Measurements from ENCODE around the gene KIR3DL2. TPM values are rescaled to one million over a fixed set of nuclear protein-coding genes. Genes with fewer than 3 reads are reported as not detected.
"Not testable (repeated sequence)": the region's sequence is repeated elsewhere in the genome, so short reads cannot be mapped to it uniquely, and the experiment has no call there.

The KIR3DL2 gene
- total RNA-seq: 10 to 100 TPM; 10.3 to 51.2 TPM

DNA sequence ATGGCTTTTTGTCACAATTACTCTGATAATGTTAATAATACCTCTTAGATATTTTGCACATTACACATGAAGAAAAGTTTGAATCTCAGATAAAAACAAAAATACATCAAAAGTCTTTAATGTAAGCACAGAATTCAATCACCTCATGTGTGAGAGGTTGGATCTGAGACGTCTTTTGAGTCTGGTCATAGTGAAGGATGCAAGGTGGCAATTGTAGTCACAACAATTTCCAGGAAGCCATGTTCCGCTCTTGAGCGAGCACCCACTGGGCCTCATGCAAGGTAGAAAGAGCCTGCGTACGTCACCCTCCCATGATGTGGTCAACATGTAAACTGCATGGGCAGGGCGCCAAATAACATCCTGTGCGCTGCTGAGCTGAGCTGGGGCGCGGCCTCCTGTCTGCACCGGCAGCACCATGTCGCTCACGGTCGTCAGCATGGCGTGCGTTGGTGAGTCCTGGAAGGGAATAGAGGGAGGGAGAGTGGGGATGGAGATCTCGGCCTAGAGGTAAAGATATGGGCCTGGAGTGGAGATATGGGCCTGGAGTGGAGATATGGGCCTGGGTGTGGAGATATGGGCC, at the start of gene KIR3DL2:
KIR3DL2 (plus strand) TSS at position 383 of the 580 bp plus-strand sequence; CDS start at position 416, 33 bp downstream.
- H3K27ac Mint-ChIP-seq: peak within 1 kb of the TSS; percentile 83 to 99
- DNase-seq (ENCODE audit: low spot score); H3K9me3 Mint-ChIP-seq; H3K27me3 Mint-ChIP-seq; H3K36me3 Mint-ChIP-seq: not testable (repeated sequence)
- ATAC-seq: peak in 1 of 2 donors; percentile 83
- H3K4me3 Mint-ChIP-seq: peak within 1 kb of the TSS; percentile 99
- H3K4me1 Mint-ChIP-seq (ENCODE audit: low read depth in 2 of 2): peaks cover 16 to 32% of the 10 kb centered on the region in 2 donors

DNA sequence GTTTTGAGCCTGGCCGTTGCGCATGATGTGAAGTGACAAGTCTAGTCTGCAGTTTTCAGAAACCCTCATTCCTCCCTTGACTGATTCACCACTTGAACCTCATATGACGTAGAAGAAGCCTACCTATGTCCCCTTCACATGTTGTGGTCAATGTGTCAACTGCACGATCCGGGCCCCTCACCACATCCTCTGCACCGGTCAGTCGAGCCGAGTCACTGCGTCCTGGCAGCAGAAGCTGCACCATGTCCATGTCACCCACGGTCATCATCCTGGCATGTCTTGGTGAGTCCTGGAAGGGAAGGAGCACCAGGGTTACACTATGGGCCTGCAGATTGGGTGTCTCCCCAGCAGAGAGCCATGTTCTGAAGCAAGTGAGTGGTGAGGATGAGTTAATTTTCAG, 46.8 kb upstream of the KIR3DL2 start, which contains the start of gene KIR2DL4:
KIR2DL4 (plus strand) TSS at position 201 of the 400 bp plus-strand sequence; CDS start at position 243, 42 bp downstream.
- peaks cover 43 to 46% of the 10 kb centered on the region in 2 donors for H3K4me1 Mint-ChIP-seq (ENCODE audit: low read depth in 2 of 2)
- DNase-seq (ENCODE audit: low spot score) (peak; percentile 86), ATAC-seq (peak; percentile 92 to 95)

DNA sequence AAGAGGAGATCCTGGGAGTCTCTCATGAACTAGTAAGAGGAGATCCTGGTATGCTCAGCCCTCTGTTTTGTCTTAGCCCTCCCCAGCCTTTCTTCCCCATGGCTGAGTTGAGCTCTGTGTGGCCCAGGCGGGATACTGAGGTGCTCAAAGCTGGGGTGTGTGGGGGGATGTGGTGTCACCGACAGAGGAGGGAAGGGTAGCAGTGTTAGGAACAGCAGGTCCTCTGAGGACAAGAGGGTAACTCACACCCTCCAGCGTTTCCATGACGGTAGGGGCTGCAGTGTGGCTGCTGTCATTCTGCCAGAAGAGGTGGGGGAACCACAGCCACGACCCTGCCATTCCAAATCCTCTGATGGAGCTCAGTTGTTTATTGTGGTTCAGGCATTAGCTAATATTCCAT, 46.1 kb upstream of the KIR3DL2 start:
- Mint-ChIP-seq H3K27me3 (no peaks in the 10 kb centered on the region), H3K36me3 (no peaks in the 10 kb centered on the region), H3K4me3 (peak overlapping the region; percentile 87), H3K4me1 (ENCODE audit: low read depth in 2 of 2) (peaks cover 43 to 46% of the 10 kb centered on the region in 2 donors), H3K9me3 (no peaks in the 10 kb centered on the region), H3K27ac (peak overlapping the region; percentile 76 to 90)
- peak; percentile 6 to 41 for ATAC-seq
- no peak for DNase-seq (ENCODE audit: low spot score)

More for the DNA sequence above, 46.8 kb upstream of the KIR3DL2 start, which contains the start of gene KIR2DL4:
- Mint-ChIP-seq H3K36me3 (no peaks in the 10 kb centered on the region), H3K27me3 (no peaks in the 10 kb centered on the region), H3K4me3 (peak within 1 kb of the TSS; percentile 87), H3K27ac (peak within 1 kb of the TSS; percentile 76 to 90), H3K9me3 (no peaks in the 10 kb centered on the region)

DNA sequence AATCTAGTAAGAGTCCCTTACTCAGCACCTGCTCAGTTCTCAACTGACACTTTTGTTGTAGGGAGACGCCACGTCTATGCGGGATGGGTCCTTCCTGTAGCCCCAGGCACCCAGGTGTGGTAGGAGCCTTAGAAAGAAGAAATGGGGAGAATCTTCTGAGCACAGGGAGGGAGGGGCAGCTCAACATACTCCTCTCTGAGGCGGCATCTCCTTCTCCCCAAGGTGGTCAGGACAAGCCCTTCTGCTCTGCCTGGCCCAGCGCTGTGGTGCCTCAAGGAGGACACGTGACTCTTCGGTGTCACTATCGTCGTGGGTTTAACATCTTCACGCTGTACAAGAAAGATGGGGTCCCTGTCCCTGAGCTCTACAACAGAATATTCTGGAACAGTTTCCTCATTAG, 45.7 kb upstream of the KIR3DL2 start:
- H3K4me3 Mint-ChIP-seq: peak overlapping the region; percentile 15
- no peak for ATAC-seq
- H3K36me3 Mint-ChIP-seq: no peaks in the 10 kb centered on the region
- H3K27me3 Mint-ChIP-seq: no peaks in the 10 kb centered on the region
- peaks cover 43 to 46% of the 10 kb centered on the region in 2 donors for H3K4me1 Mint-ChIP-seq (ENCODE audit: low read depth in 2 of 2)
- H3K9me3 Mint-ChIP-seq: no peaks in the 10 kb centered on the region
- peak overlapping the region; percentile 44 to 90 for H3K27ac Mint-ChIP-seq
- no peak for DNase-seq (ENCODE audit: low spot score)

DNA sequence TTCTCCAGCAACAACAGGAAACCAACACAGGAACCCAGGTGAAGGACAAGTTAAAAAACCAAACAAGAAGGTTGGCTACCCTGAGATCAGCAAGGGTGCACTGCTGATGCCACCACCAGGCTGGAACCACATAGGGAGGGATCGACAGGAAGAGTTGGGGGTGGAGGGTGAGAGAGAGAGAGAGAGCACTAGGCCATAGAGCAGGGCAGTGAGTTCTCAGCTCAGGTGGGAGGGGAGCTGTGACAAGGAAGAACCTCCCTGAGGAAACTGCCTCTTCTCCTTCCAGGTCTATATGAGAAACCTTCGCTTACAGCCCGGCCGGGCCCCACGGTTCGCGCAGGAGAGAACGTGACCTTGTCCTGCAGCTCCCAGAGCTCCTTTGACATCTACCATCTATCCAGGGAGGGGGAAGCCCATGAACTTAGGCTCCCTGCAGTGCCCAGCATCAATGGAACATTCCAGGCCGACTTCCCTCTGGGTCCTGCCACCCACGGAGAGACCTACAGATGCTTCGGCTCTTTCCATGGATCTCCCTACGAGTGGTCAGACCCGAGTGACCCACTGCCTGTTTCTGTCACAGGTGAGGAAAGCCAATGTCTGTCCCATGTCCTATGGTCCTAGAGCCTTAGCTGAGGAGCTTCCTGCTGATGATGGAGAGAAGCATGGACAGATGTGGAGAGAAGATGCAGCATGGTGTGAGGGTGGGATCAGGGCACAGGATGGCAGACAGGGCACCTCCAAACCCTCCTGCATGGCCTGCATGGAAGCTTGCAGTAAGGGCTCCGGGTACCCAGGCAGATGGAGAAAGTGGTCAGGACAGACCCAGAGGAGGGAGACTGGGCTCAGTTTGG, 44.4 kb upstream of the KIR3DL2 start:
- Mint-ChIP-seq H3K9me3 (no peaks in the 10 kb centered on the region), H3K4me3 (no peak overlapping the region), H3K36me3 (no peaks in the 10 kb centered on the region), H3K27ac (peak overlapping the region in 1 of 2 donors; percentile 38), H3K4me1 (ENCODE audit: low read depth in 2 of 2) (peaks cover 43 to 45% of the 10 kb centered on the region in 2 donors), H3K27me3 (no peaks in the 10 kb centered on the region)
- no peak for DNase-seq (ENCODE audit: low spot score)
- ATAC-seq: no peak

DNA sequence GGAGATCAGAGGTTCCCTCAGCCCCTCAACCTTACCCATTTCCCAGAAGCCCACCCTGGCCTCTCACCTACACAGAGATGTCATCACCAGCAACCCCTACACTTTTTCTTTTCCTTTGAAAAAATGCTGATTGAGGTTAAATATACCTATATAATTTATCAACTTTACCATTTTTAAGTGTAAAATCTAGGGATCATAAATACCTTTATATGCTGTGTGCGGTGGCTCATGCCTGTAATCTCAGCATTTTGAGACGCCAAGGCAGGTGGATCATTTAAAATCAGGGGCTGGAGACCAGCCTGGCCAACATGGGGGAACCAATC, 43.8 kb upstream of the KIR3DL2 start:
- DNase-seq (ENCODE audit: low spot score) (no peak), ATAC-seq (no peak)
- H3K27ac Mint-ChIP-seq: no peak overlapping the region
- H3K36me3 Mint-ChIP-seq: no peaks in the 10 kb centered on the region
- peaks cover 38 to 39% of the 10 kb centered on the region in 2 donors for H3K4me1 Mint-ChIP-seq (ENCODE audit: low read depth in 2 of 2)
- H3K27me3 Mint-ChIP-seq: no peaks in the 10 kb centered on the region
- H3K9me3 Mint-ChIP-seq: no peaks in the 10 kb centered on the region
- H3K4me3 Mint-ChIP-seq: no peak overlapping the region

DNA sequence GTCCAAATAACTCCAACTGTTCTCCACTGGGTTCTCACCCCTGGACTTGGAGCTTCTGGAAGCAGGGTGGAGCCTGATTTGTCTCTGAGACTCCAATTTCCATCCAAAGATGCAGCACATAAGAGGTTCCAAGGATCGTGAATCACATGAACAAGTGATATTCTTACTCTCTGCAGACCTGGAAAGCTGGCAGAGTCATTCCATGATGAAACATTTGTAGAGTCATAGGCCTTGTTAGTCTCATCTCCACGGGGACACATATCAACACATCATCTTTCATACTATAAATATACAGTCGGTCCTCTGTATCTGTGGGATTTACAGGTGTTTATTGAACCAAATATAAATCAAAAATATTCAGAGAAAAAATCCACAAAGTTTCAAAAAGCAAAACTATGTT, 35.7 kb upstream of the KIR3DL2 start:
- not testable (repeated sequence) for DNase-seq (ENCODE audit: low spot score); H3K4me3 Mint-ChIP-seq; H3K27me3 Mint-ChIP-seq; H3K36me3 Mint-ChIP-seq; H3K9me3 Mint-ChIP-seq; ATAC-seq
- H3K27ac Mint-ChIP-seq: peak overlapping the region in 1 of 2 donors; percentile 64
- H3K4me1 Mint-ChIP-seq (ENCODE audit: low read depth in 2 of 2): peaks cover 34 to 43% of the 10 kb centered on the region in 2 donors

DNA sequence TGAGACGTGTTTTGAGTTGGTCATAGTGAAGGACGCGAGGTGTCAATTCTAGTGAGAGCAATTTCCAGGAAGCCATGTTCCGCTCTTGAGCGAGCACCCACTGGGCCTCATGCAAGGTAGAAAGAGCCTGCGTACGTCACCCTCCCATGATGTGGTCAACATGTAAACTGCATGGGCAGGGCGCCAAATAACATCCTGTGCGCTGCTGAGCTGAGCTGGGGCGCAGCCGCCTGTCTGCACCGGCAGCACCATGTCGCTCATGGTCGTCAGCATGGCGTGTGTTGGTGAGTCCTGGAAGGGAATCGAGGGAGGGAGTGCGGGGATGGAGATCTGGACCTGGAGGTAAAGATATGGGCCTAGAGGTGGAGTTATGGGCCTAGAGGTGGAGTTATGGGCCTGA, 34.0 kb upstream of the KIR3DL2 start, which contains the start of gene KIR3DL1:
KIR3DL1 (plus strand) TSS at position 218 of the 400 bp plus-strand sequence.
- not testable (repeated sequence) for H3K9me3 Mint-ChIP-seq; H3K27me3 Mint-ChIP-seq; DNase-seq (ENCODE audit: low spot score); H3K36me3 Mint-ChIP-seq
- Mint-ChIP-seq H3K4me3 (peak within 1 kb of the TSS; percentile 87), H3K27ac (peak within 1 kb of the TSS; percentile 92 to 95), H3K4me1 (ENCODE audit: low read depth in 2 of 2) (peaks cover 45 to 48% of the 10 kb centered on the region in 2 donors)
- peak in 1 of 2 donors; percentile 40 for ATAC-seq

DNA sequence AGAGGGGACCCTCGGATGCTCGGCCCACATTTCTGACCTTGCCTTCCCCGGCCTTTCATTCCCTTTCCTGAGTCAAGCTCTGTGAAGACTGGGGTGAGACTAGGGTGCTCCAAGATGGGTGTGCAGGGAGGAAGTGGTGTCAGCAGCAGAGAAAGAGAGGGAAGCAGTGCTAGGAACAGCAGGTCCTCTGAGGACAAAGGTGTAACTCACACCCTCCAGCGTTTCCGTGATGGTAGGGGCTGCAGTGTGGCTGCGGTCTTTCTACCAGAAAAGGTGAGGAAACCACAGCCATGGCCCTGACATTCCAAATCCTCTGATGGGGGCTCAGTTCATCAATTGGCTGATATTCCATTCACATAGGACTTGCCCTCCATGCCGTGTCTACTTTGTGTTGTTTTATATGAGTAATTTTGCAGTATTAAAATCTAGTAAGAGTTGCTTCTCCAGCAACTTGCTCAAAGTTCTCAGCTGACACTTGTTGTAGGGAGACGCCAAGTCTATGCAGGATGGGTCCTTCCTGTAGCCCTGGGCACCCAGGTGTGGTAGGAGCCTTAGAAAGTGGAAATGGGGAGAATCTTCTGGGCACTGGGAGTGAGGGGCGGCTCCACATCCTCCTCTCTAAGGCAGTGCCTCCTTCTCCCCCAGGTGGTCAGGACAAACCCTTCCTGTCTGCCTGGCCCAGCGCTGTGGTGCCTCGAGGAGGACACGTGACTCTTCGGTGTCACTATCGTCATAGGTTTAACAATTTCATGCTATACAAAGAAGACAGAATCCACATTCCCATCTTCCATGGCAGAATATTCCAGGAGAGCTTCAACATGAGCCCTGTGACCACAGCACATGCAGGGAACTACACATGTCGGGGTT, 32.3 kb upstream of the KIR3DL2 start:
- peaks cover 45 to 46% of the 10 kb centered on the region in 2 donors for H3K4me1 Mint-ChIP-seq (ENCODE audit: low read depth in 2 of 2)
- H3K4me3 Mint-ChIP-seq: peak overlapping the region; percentile 87

DNA sequence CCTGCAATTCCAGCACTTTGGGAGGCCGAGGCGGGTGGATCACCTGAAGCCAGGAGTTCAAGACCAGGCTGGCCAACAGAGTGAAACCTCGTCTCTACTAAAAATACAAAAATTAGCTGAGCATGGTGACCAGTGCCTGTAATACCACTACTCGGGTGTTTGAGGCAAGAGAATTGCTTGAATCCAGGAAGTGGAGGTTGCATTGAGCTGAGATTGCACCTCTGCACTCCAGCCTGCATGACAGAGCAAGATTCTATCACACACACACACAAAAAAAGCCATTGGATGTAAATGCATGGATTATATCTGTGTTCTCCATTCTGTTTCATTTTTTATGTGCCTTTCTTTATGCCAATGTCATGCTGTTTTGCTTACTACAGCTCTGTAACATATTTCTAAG, 25.8 kb upstream of the KIR3DL2 start:
- DNase-seq (ENCODE audit: low spot score); H3K4me3 Mint-ChIP-seq; ATAC-seq; H3K9me3 Mint-ChIP-seq; H3K36me3 Mint-ChIP-seq; H3K27ac Mint-ChIP-seq: not testable (repeated sequence)
- peaks cover 9 to 18% of the 10 kb centered on the region in 2 donors for H3K4me1 Mint-ChIP-seq (ENCODE audit: low read depth in 2 of 2)
- peaks cover 5 to 12% of the 10 kb centered on the region in 2 donors for H3K27me3 Mint-ChIP-seq

More for the DNA sequence above, 32.3 kb upstream of the KIR3DL2 start:
- Mint-ChIP-seq H3K9me3 (no peaks in the 10 kb centered on the region), H3K27ac (peak overlapping the region; percentile 92 to 95), H3K27me3 (peaks cover 3 to 7% of the 10 kb centered on the region in 2 donors), H3K36me3 (no peaks in the 10 kb centered on the region)
- DNase-seq (ENCODE audit: low spot score) (no peak), ATAC-seq (peak; percentile 56 to 75)

DNA sequence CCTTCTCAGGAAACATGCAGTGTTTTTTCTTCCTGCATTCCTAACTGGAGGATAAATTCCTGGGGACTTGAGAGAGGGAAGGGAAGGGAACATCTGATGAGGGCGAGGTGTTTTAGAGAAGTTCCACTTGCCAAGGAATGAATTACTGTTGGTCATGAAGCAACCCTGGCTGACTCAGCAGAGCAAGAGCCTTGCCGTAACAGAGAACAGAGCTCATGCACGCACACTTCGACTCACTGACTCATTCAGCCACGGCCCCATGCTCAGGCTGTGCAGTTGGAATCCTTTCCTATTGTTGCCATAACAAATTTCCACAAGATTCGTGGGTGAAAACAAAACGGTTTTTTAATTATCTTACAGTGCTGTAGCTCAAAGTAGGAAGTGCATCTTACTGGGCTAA, 24.9 kb upstream of the KIR3DL2 start:
- H3K4me1 Mint-ChIP-seq (ENCODE audit: low read depth in 2 of 2): peaks cover 7 to 15% of the 10 kb centered on the region in 2 donors
- not testable (repeated sequence) for DNase-seq (ENCODE audit: low spot score); H3K4me3 Mint-ChIP-seq; ATAC-seq; H3K9me3 Mint-ChIP-seq; H3K27ac Mint-ChIP-seq; H3K36me3 Mint-ChIP-seq
- H3K27me3 Mint-ChIP-seq: peaks cover 5 to 12% of the 10 kb centered on the region in 2 donors

DNA sequence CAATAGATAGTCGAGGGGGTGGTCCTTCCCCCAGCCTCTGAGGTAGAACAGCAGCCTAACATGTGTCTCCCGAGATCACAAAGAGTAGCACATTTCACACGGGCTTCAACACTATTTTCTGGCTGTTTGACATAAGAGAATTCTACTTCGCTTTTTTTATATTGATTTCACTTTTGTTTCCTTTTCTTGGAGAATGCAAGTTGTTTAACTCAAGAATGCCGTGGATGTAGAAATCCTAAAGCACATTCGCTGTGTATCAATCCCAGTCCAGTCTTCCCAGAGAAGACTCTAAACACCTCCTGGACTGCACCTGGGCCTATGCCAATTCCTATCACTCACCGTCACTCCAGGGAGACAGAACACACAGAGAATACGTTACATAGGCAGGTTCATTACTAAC, 22.2 kb upstream of the KIR3DL2 start:
- peaks cover 16 to 17% of the 10 kb centered on the region in 2 donors for H3K4me1 Mint-ChIP-seq (ENCODE audit: low read depth in 2 of 2)
- H3K27ac Mint-ChIP-seq: peak overlapping the region in 1 of 2 donors; percentile 31
- H3K36me3 Mint-ChIP-seq; ATAC-seq; H3K27me3 Mint-ChIP-seq; DNase-seq (ENCODE audit: low spot score); H3K4me3 Mint-ChIP-seq; H3K9me3 Mint-ChIP-seq: not testable (repeated sequence)

DNA sequence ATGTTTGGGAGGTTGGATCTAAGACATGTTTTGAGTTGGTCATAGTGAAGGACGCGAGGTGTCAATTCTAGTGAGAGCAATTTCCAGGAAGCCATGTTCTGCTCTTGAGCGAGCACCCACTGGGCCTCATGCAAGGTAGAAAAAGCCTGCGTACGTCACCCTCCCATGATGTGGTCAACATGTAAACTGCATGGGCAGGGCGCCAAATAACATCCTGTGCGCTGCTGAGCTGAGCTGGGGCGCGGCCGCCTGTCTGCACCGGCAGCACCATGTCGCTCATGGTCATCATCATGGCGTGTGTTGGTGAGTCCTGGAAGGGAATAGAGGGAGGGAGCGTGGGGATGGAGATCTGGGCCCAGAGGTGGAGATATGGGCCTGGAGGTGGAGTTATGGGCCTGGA, 17.7 kb upstream of the KIR3DL2 start, which contains the start of gene KIR2DS4:
KIR2DS4 (plus strand) TSS at position 181 of the 400 bp plus-strand sequence.
- H3K36me3 Mint-ChIP-seq; ATAC-seq; DNase-seq (ENCODE audit: low spot score); H3K9me3 Mint-ChIP-seq; H3K27me3 Mint-ChIP-seq: not testable (repeated sequence)
- Mint-ChIP-seq H3K27ac (peak within 1 kb of the TSS; percentile 80 to 98), H3K4me1 (ENCODE audit: low read depth in 2 of 2) (peaks cover 42 to 48% of the 10 kb centered on the region in 2 donors), H3K4me3 (peak within 1 kb of the TSS; percentile 94)

Measured in natural killer cell treated with Interleukin-12 subunit alpha and Interleukin-12 subunit beta and Interleukin-15 and Interleukin-18, amount 100 ng/mL, for 72 hours (primary cell).